ENCODE measurements around the gene MLXIPL.
"Not testable (repeated sequence)": the region's sequence is repeated elsewhere in the genome, so short reads cannot be mapped to it uniquely, and the experiment has no call there.

MLXIPL gene

GRCh38 chr7:73578342-73579128 is 45.8 kb downstream of the MLXIPL start, which contains the start of gene TBL2:
Gene TBL2, minus strand, starts transcription at chr7:73578579. Its CDS starts 30 bp downstream, at chr7:73578549.
- DNase-seq (ENCODE audit: low read depth in 3 of 3), result peak; percentile 98 to 99 (median 98)

GRCh38 chr7:73577627-73578341 is 46.5 kb downstream of the MLXIPL start:
- DNase-seq (ENCODE audit: low read depth in 3 of 3), result no peak

- DNase-seq (ENCODE audit: low read depth in 3 of 3), result no peak
Observed at GRCh38 chr7:73573791-73574190, 50.5 kb downstream of the MLXIPL start.

GRCh38 chr7:73573276-73573675 is 51.0 kb downstream of the MLXIPL start:
- DNase-seq (ENCODE audit: low read depth in 3 of 3), result no peak

GRCh38 chr7:73572767-73573186 is 51.5 kb downstream of the MLXIPL start:
- DNase-seq (ENCODE audit: low read depth in 3 of 3), result no peak

GRCh38 chr7:73570977-73571376 is 53.3 kb downstream of the MLXIPL start:
- no peak for DNase-seq (ENCODE audit: low read depth in 3 of 3)

GRCh38 chr7:73570521-73570920 is 53.8 kb downstream of the MLXIPL start:
- DNase-seq (ENCODE audit: low read depth in 3 of 3), result no peak

GRCh38 chr7:73569042-73569608 is 55.2 kb downstream of the MLXIPL start:
- DNase-seq (ENCODE audit: low read depth in 3 of 3), result no peak

- DNase-seq (ENCODE audit: low read depth in 3 of 3), result no peak
Observed at GRCh38 chr7:73567846-73568685, 56.3 kb downstream of the MLXIPL start.

GRCh38 chr7:73567140-73567539 is 57.2 kb downstream of the MLXIPL start:
- DNase-seq (ENCODE audit: low read depth in 3 of 3), result no peak

- not testable (repeated sequence) for DNase-seq (ENCODE audit: low read depth in 3 of 3)
Observed at GRCh38 chr7:73566431-73566830, 57.9 kb downstream of the MLXIPL start.

- DNase-seq (ENCODE audit: low read depth in 3 of 3), result no peak
Observed at GRCh38 chr7:73565675-73566340, 58.5 kb downstream of the MLXIPL start.

- no peak for DNase-seq (ENCODE audit: low read depth in 3 of 3)
Observed at GRCh38 chr7:73560109-73560835, 64.0 kb downstream of the MLXIPL start.

- peak; percentile 54 to 73 (median 54) for DNase-seq (ENCODE audit: low read depth in 3 of 3)
Observed at GRCh38 chr7:73557397-73558257, 66.7 kb downstream of the MLXIPL start, which contains the start of gene BCL7B. Gene BCL7B, minus strand, starts transcription at chr7:73557690. Its CDS starts 112 bp downstream, at chr7:73557578.

- DNase-seq (ENCODE audit: low read depth in 3 of 3), result peak; percentile 76 to 88 (median 85)
Observed at GRCh38 chr7:73557108-73557396, 67.3 kb downstream of the MLXIPL start.

- DNase-seq (ENCODE audit: low read depth in 3 of 3), result no peak
Observed at GRCh38 chr7:73556208-73557107, 67.9 kb downstream of the MLXIPL start.

GRCh38 chr7:73555411-73555982 is 68.8 kb downstream of the MLXIPL start:
- DNase-seq (ENCODE audit: low read depth in 3 of 3), result no peak

- DNase-seq (ENCODE audit: low read depth in 3 of 3), result not testable (repeated sequence)
Observed at GRCh38 chr7:73550093-73550492, 74.2 kb downstream of the MLXIPL start.
